CD4-positive, alpha-beta T cell treated with Interleukin-4 for 4 hours (primary cell): ENCODE data around the gene UCHL3.
A peak's percentile ranks its signal among the peaks of the same experiment; 100 is the strongest.
"Not testable (repeated sequence)": the region's sequence is repeated elsewhere in the genome, so short reads cannot be mapped to it uniquely, and the experiment has no call there.

Experiments
- DNase-seq: peaks from one replicate; pipeline ENCODE4 v3.0.0-alpha.2; 2020

Gene UCHL3

DNA sequence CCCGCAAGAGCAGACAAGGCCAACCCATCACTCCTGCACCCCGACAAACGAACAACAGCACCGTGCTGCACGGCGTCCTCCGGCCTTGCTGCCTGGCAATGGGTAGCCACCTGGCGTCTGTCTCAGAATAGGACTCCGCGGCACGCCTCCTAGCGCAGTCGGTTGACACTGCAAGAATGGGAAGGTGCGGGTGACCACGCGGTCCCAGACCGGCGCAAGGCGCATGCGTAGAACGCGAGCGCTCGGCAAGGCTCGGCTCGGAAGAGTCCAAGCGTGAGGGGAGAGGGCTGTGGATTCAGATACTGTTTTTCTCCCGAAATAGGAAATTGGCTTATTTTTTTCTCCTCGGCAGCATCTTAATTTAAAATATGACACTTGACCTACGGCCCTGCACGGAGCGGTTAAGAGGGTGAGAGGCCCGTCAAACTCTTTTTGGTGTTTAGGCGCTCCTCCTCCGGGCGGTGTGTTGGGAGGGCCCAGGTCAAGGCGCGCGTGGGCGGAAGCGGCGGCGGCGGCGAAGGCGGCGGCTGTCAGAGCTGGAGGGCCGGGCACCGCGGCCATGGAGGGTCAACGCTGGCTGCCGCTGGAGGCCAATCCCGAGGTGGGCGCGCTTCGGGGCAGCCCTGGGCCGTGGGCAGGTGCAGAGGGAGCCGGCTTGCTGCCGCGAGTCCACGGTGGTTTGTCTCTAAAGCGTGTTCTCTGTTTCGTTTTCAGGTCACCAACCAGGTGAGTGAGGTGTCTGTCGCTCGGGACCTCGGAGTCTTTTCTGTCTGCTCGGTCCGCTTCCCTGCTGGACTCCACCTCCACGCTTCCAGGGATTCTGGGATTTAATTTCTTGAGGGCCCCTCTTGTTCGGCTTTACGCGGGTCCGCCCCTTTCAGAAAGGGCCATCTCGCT lies at the start of gene UCHL3:
Gene UCHL3 (plus strand): TSS at position 530 of the 897 bp plus-strand sequence. CDS start 30 bp downstream, at position 560.
- DNase-seq: peak; percentile 97

DNA sequence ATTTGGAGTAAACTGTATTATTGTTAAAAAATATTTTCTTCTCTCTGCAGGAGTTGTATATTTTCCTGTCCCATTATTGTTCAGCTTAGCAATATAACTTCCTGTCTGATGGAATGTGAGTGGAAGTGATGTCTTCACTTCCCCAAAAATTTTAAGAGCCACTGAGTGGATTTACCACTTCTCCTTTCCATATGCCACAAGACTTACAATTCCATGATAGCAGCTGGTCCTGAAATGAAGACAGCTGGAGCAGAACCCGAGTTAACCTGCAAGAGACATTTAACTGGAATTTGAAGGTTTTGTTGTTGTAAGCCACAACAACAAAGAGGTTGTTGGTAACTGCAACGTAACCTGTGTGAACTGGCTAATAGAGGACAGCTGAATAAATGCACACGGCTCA lies 44.3 kb upstream of the UCHL3 start:
- no peak for DNase-seq

DNA sequence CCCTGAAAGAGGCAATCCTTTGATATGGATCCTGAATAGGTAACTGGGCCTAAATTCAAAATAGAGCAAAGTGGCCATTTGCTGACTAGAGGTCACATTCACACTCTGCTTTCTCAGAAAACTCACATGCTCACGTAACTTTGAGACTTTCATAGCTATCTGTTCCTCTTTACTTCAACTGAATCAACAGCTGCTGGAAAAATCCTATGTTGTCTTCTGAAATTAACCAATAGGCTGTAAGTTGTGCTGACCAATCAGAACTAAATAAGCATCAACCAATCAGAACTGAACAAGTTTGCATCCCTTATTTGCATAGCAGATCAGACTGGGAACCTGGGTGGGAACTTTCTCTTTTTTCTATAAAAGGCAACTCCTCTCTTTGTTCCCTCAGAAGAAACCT lies 43.6 kb upstream of the UCHL3 start:
- DNase-seq: no peak

DNA sequence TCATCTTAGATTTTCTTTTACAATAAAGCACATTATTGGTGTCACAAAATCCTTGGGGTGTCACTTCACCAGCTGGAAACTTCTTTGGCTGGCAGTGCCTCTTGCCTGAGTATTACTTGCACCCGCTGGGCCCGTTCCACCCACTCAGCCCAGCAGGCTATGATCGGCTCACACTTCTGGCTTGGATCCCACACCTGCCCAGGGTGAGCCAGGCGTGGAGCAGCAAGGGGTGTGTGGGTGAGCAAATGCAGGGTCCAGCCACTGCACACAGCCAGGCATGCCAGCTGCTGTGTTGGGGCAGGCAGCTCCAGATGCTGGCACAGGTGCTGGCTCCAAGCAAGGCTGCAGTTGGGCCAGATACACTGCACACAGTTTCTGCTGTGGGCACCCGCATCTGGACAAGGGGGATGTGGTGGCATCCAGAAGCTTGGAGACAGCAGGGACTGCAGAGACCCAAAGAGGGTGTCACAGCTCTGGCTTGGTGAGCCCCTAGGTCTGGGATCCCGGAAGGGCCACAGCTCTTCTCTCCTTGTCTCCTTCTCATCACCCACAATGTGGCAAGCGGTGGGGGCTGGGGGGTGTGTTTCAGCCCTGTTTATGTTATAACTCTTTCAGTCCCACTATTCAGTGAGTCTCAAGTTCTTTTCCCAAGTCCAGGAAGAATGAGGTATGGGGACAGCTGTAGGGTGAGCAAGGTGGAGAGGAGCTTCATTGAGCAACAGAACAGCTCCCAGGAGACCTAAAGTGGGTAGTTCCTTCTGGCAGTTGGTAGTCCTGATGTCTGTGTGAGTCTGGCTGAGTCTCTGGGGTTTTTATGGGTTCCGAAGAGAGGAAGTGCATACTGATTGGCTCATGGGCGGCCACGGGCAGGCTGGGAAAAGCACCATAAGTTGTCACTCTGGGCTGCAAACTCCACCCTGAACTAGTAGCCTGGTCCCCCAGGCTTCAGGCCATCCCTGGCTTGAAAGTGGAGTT lies 42.3 kb upstream of the UCHL3 start:
- no peak for DNase-seq

DNA sequence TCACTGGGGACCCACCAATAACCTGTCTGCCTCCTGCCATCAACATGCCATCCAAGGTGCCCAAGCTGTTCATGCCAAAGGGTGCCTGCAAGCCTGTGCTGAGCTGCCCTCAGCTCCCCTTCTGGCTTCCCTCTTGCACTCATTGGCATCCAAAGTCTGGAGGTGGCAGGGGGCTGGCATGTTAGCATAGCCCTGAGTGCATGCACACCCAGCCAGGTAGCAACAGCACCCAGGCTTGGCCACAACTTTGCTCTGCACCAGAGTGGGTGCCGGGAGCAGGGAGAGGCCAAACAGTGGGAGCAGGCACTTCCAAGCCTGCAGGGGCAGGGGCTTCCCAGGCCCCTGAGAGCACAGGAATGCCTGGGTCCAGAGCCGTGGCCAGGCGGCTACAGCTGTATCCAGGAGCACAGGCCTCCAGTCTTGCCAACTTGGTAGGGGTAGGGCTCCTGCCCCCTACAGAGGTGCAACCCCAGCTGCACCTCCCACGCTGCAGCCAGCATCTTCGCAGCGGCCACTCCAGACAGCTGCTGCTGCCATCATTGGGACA lies 41.5 kb upstream of the UCHL3 start:
- DNase-seq: no peak

DNA sequence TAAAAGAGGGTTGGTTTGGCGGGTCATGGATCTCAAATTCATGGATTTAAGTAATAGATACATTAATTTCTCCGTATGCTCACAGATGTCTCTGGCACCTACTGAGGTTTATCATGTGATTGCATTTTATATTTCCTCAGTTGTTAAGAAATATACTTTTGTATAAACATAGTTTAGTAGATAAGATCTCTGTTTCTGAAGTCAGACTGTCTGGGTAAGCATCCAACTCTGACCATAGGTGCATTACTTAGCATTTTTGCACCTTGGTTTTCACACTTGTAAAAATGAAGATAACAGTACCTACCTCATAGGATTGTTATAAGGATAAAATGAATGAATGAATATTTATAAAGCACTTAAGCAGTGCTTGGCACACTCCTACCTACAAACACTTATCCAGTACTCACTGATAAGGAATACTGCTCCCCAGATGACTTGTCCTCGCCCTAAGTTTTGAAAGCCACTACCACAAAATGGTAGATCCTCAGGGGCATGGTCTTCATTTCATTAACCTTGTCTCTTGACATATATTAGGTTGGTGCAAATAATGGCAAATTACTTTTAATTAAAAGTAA lies 38.5 kb upstream of the UCHL3 start:
- DNase-seq: no peak

DNA sequence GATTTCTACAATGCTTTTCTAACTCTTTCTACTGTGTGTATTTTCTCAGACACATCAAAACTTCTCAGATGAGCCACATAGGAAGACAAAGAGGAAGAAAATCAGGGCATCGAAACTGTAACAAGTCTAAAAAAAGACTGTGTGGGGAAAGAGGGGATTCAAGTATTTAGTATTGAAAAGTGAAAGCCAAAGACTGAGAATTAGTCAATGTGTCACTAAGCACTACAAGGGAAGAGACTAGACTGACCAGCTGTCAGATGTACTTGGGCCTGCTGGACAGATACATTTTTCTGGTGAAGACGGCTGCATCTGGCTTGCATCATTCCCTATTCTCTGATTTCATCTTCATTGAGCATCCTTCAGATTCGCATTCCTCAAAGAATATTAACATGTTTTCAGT lies 37.3 kb upstream of the UCHL3 start:
- no peak for DNase-seq

DNA sequence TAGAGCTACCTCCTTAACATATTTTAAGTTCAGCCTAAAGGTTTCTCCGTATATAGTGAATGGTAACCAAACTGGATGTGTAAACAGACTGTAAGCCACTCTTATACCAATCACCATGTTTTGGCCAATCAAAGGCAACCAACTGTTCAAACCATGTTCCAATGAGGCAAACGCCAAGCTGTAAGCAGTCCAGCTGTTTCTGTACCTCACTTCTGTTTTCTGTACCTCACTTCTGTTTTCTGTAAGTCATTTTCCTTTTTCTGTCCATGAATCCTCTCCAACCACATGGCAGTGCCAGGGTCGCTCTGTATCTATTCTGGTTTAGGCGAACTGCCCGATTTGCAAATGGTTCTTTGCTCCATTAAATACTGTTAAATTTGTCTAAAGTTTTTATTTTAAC lies 36.3 kb upstream of the UCHL3 start:
- DNase-seq: no peak

DNA sequence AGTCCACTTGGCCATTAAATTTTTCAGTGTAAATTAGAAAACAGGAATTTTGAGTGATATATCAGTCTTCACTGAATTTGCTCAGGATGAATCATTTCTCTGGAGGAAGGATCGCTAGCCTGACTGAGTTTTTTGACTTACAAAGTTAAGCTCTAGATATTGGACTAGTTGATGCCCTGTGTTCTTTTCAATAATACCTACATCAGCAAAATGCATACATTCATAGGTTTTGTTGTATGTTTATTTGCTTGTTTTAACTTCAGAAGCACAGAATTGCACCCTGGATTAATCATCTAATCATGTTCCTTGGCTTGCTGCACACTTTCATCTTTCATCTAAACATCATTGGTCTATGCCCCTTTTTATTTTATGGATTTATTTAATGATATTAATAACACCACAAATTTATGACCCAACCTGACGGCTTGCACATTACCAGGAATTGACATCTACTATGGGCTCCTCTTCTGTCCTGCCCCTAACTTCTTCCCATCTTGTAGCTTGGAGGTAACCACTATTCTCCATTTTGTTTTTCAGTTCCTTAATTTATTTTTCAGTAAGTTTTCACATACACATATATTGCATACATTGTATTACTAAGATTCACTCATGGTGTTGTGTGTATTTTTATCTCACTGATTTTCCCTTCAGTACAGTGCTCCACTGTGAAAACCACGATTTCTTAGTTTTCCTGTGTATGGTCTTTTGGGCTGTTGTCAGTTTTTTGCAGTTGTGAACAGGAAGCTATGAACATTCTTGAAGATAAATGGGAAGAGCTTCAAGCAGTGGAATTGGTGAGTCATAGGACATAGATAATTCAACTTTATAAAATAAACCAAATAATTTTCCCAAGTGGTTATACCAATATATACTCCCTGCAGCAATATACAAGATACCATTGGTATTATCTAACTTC lies 35.3 kb upstream of the UCHL3 start:
- DNase-seq: no peak

DNA sequence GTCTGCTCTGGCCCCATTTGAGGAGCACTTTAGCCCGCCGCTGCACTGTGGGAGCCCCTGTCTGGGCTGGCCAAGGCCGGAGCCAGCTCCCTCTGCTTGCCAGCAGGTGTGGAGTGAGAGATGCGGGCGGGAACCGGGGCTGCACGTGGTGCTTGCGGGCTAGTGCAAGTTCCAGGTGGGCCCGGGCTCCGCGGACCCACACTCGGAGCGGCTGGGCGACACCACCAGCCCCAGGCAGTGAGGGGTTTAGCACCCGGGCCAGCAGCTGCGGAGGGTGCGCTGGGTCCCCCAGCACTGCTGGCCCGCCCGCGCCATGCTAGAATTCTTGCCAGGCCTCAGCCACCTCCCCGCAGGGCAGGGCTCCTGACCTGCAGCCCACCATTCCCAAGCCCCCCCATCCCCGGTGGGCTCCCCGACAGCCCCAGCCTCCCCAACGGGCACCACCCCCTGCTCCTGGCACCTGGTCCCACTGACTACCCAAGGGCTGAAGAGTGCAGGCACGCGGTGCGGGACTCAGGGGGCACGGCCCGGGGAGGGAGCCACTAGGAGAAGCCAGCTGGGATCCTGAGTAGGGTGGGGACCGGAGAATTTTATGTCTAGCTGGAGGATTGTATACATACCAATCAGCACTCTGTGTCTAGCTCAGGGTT lies 31.0 kb upstream of the UCHL3 start:
- no peak for DNase-seq

DNA sequence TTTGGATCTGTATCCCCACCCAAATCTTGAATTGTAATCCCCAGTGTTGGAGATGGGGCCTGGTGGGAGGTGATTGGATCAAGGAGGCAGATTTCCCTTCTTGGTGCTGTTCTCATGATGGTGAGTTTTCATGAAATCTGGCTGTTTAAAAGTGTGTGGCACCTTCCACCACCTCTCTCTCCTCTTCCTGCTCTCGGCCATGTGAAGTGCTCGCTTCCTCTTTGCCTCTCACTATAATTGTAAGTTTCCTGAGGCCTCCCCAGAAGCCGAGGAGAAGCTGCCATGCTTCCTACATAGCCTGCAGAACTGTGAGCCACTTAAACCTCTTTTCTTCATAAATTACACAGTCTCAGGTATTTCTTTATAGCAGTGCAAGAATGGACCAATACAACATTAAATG lies 27.6 kb upstream of the UCHL3 start:
- no peak for DNase-seq

DNA sequence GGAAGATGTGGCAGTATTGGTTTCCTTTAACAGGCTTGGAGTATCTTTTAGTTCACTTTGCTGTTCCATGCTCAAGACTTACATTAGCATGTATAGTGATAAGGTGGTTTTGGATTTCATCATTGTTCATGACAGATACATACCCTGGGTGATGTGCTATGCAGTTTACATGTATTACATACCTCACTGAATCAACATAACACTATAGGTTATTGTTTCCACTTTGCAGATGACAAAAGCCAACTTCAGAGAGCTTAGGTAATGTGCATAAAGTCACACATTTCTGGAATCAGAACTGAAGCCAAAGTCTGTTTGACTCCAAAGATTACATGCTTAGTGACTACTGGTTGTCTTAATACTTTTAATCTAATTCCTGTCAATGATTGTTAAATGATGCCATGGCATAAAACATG lies 19.0 kb upstream of the UCHL3 start:
- DNase-seq: no peak

DNA sequence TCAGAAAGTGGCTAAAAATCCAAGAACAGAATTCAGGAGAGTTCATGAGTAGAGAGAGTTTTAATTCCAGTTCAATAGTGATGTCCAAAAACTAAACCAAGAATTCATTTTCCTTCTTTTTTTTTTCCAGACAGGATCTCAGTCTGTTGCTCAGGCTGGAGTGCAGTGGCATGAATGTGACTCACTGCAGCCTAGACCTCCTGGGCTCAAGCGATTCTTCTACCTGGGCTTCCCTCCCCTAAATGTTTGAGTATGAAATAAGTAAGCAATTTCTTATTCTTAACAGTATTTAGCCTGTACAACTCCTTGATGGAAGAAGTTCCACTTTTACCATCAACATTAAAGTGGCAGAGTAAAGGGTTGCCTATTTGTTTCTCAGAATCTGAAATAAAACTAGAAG lies 15.7 kb upstream of the UCHL3 start:
- no peak for DNase-seq

DNA sequence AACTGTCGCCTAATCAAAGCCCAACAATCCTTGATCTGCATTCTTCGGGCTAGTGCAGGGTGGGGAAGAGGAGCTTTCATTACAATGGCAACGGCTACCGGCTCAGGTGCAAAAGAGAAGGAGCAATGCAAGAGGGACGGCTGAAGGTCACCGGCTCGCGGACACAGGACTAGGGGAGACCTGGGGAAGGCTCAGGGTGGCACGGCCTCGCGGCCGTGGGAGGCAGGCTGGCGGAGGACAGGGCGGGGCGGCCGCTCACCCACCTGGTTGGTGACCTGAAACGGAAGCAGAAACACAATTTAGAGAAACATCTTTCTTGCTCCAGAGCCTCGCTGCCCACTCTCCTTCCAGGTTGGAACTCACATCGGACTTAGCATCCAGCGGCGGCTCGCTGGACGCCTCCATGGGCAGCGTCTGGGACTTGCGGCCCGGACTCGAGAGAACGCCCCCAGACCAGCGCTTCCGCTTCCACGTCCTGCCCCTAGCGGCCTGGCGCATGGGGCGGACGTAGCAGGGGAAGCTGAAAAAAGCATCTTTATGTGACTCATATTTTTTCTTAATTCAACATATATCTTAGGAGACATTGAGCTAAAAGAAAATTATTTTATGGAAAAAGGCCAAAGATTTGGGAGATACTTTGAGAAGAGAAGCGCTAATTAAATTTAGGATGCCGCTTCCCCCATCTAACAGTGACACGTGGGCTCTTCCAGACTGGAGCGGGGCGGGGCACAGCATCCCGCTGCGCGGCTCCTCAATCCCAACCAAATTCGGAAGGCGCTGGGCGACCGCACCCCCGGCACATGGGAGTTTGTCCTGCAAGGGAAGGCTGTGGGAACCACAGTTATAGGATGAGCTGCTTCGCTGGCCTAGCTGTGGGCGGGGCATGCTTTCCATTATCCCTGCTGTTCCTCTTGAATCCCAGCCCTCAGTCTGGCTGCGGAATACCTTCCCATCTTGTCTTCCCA lies 11.9 kb upstream of the UCHL3 start, which contains the start of gene COMMD6:
Gene COMMD6 (minus strand): TSS at position 441 of the 965 bp plus-strand sequence. CDS start 36 bp downstream, at position 405.
- DNase-seq: peak; percentile 48

DNA sequence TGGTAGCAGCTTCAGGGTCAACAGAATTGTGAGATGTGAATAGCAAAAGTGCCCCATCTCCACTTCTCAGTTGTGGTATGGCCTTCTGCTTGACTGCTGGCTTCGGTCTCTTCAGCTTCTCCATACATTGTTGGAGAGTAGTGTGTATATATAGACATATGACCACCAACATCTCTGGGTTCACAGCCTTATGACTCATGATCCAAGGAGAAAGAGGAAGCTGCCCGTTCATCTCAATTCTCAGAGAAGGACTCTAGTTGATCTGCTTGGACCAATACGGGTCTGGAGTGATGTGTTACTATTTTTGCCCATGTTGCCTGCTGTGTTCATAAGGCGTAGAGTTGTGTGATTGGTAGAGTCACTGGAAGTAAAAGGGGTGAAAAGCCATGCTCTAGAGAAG lies 8.3 kb upstream of the UCHL3 start:
- DNase-seq: peak; percentile 14

DNA sequence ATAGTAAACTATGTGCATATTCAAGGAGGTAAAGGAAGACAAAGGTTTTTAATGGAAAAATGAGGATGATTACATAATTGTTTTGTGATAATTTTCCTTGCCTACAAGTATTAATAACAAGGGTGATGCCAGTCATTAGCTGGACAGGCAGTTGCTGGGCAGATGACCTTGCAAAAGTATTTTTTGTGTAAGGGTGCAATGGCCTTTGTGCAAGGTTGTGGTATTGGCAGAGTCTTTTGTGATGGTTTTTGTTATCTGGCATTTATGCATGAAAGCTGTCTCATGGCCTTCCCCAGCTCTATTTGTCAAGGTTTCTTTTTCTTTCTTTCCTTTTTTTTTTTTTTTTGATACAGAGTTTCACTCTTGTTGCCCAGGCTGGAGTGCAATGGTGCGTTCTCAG lies 7.6 kb upstream of the UCHL3 start:
- no peak for DNase-seq

DNA sequence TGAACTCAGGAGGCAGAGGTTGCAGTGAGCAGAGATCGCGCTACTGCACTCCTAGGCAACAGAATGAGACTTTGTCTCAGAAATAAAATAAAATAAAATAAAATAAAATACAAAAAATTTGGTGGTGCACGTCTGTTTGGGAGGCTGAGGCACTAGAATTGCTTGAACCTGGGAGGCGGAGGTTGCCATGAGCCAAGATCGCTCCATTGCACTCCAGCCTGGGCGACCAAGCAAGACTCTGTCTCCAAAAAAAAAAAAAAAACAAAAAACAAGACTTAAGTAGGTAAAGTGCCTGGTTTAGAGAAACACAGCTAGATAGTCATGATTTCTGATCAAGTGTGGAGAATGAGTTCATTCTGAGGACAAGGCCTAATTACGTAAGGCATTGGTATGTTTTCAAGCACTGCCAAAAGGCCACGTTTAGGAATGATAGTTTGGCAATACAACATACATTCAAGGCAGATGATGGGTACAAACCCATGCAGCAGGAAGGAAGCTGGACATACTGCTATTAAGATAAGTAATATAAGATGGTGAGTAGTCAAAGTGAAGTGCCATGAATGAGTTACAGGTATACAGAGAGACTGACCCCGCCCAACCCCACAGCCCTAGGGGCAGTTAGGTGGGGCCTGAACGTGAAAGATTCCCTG lies 4.8 kb upstream of the UCHL3 start:
- no peak for DNase-seq

DNA sequence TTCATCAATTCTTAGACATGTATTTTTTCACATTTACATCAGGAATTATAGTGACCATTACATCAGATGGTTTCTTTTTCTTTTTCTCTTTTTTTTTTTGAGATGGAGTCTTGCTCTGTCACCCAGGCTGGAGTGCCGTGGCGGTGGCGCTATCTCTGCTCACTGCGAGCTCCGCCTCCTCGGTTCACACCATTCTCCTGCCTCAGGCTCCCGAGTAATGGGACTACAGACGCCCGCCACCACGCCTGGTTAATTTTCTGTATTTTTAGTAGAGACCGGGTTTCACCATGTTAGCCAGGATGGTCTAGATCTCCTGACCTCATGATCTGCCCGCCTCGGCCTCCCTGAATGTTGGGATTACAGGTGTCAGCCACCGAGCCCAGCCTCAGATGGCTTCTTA lies 4.2 kb upstream of the UCHL3 start:
- not testable (repeated sequence) for DNase-seq

DNA sequence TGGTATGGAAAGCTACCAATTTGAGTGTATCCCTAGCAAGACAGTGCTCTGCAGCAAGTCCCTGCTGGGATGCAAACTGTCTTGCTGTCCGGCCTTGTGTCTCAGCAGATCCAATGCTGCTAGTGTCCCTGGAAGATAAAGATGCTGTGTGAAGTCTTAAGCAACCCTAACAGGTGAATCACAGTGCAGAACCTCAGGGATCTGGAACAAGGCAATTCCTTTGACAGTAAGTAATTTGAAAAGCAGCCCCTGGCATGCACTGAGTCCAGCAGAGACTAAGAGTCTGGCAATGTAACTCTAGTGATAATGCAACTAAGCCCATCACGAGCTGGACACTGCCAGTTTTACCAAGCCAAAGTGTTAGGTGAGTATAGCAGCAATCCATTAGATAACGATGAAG lies 1.7 kb upstream of the UCHL3 start:
- DNase-seq: no peak
